BJ (cell line): Measurements from ENCODE around the gene SORBS2. TPM values are rescaled to one million over a fixed set of nuclear protein-coding genes. Genes with fewer than 3 reads are reported as not detected.
A peak's percentile ranks its signal among the peaks of the same experiment; 100 is the strongest.

Experiments
- CTCF ChIA-PET: fragments of 350-600 bp; formaldehyde crosslinking; extraction: SDS; loops from one replicate; lab custom pipeline; 2021; ENCODE audit warnings: antibody characterized with exemption, inconsistent platforms; lab: Yijun Ruan, JAX
- POLR2A ChIA-PET: fragments of 300-600 bp; sonication (Branson Sonifier 250); formaldehyde crosslinking; extraction: SDS; loops from one replicate; lab custom pipeline; 2021; ENCODE audit warnings: antibody characterized with exemption; lab: Charles Lee
- DNase-seq: peaks from one replicate; pipeline ENCODE4 v3.0.0-alpha.2; 2011; ENCODE audit warnings: low read depth
- H3K27me3 ChIP-seq: 2 replicates; pipeline ENCODE4 v1.6.0; 2011; ENCODE audit warnings: low read length; ENCODE audit not compliant: control insufficient read depth, insufficient read depth
- H3K36me3 ChIP-seq: 2 replicates; pipeline ENCODE4 v1.5.1; 2011; ENCODE audit warnings: low read length; ENCODE audit not compliant: control insufficient read depth, insufficient read depth
- H3K4me3 ChIP-seq: 2 replicates; pipeline ENCODE4 v1.5.1; 2011; ENCODE audit warnings: low read depth, mild to moderate bottlenecking, control low read depth, low read length
- polyA plus RNA-seq: library from polyadenylated mRNA; depleted of rRNA; stranded (reverse); fragments of >200 nt; gene quantifications from 2 replicates; pipeline ENCODE4 v1.2.3, GENCODE V29; 2011
- small RNA-seq: library from RNA; depleted of rRNA; stranded (forward); fragments of <200 nt; gene quantifications from one replicate; pipeline ENCODE3, GENCODE V24; 2012; ENCODE audit warnings: low replicate concordance, low read depth; ENCODE audit not compliant: insufficient read length
- TF ChIP-seq, protein P1 (sequence below): IDR thresholded peaks from 2 replicates; pipeline ENCODE4 v1.5.1; 2011; ENCODE audit warnings: low read depth, mild to moderate bottlenecking, control low read depth, inconsistent platforms, low read length, moderate library complexity; ENCODE audit not compliant: insufficient read depth

SORBS2 gene
- polyA plus RNA-seq, 1 experiment, result 9.1 TPM

DNA sequence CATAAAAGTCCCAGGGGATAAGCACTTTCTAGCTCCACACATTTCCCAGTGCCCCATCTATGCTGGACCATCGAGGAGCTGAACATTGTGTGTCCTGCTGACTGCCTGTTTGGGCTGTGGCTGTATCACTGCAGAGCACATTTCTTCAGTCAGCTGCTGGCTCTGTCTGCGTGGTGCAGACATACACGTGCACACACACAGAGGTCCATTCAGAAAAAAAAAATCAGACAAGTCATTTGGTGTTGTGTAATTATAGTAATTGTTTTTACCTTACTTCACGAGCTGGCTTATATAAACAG, 275.6 kb downstream of the SORBS2 start:
- no peaks in the 10 kb centered on the region for H3K36me3 ChIP-seq
- peaks cover 9% of the 10 kb centered on the region for H3K27me3 ChIP-seq
- TF ChIP-seq, protein P1, sequence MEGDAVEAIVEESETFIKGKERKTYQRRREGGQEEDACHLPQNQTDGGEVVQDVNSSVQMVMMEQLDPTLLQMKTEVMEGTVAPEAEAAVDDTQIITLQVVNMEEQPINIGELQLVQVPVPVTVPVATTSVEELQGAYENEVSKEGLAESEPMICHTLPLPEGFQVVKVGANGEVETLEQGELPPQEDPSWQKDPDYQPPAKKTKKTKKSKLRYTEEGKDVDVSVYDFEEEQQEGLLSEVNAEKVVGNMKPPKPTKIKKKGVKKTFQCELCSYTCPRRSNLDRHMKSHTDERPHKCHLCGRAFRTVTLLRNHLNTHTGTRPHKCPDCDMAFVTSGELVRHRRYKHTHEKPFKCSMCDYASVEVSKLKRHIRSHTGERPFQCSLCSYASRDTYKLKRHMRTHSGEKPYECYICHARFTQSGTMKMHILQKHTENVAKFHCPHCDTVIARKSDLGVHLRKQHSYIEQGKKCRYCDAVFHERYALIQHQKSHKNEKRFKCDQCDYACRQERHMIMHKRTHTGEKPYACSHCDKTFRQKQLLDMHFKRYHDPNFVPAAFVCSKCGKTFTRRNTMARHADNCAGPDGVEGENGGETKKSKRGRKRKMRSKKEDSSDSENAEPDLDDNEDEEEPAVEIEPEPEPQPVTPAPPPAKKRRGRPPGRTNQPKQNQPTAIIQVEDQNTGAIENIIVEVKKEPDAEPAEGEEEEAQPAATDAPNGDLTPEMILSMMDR, result no peak
- ChIA-PET POLR2A (no interaction called here), CTCF (interaction anchor here (0.5 to 1.0 kb wide), 3 partner anchors 54 to 420 kb away, joined by 3 read pairs; no protein-coding TSS in a partner anchor)
- no peak overlapping the region for H3K4me3 ChIP-seq
- no peak for DNase-seq

DNA sequence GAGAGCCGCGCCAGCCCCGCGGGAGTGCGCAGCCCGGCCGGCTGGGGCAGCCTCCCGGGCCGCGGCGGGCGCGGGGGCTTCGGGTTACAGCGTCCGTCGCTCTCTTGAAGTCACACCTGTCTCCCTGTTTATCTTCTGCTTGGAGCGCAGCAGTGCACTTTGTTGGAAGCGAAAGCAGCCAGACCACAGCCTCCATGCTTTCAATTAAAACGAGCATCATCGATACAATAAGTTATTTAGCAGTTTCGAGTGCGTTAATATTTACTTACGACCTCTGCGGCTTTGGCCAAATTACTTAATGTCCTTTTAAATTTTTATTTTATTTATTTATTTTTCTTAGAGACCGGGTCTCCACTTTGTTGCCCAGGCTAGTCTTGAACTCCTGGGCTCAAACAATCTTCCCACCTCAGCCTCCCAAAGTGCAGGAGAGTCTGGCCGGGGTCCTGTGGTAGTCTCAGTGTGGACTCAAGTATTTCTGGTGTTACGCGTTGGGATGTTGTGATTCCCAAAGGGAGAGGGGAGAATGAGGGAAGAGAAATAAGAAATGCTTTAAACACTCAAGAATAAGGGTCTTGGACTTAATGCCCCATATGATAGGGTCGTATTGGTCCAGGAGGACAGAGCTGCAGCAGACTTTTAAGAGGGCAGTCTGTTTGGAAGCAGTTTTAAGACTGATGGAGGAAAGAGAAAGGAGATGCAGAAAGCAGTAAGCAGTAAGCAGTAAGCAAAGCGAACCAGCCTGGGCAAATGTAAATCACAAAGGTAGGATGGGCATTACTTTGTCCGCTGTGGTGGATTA, 276.2 kb downstream of the SORBS2 start:
- POLR2A ChIA-PET, result no interaction called here
- TF ChIP-seq, protein P1, result no peak
- CTCF ChIA-PET, result interaction anchor here (0.5 to 1.0 kb wide), 3 partner anchors 53 to 420 kb away, joined by 3 read pairs; no protein-coding TSS in a partner anchor
- Histone ChIP-seq H3K27me3 (peaks cover 9% of the 10 kb centered on the region), H3K4me3 (peak overlapping the region; percentile 35), H3K36me3 (no peaks in the 10 kb centered on the region)
- DNase-seq, result no peak

Small RNA genes within 50 kb of the gene (small RNA-seq; reads per million reads assigned to genes)
- gene RF00019, result not detected
